Neuronal stem cell (in vitro differentiated cells): ENCODE data around the gene TIMP2.
A peak's percentile ranks its signal among the peaks of the same experiment; 100 is the strongest.

Source experiments
- DNase-seq: peaks from one replicate; pipeline ENCODE4 v3.0.0-alpha.2; 2013; ENCODE audit warnings: low spot score
- H2AFZ ChIP-seq: one replicate; pipeline ENCODE4 v1.6.1; 2013; ENCODE audit warnings: mild to moderate bottlenecking, low read length, inconsistent platforms
- H2AK5ac ChIP-seq: 2 replicates; pipeline ENCODE4 v1.6.1; 2013; ENCODE audit warnings: low read depth, mild to moderate bottlenecking, inconsistent platforms, low read length, moderate library complexity, mixed read lengths
- H2BK120ac ChIP-seq: 2 replicates; pipeline ENCODE4 v1.6.1; 2013; ENCODE audit warnings: low read depth, mild to moderate bottlenecking, inconsistent platforms, low read length, moderate library complexity, mixed read lengths
- H2BK12ac ChIP-seq: one replicate; pipeline ENCODE4 v1.6.1; 2013; ENCODE audit warnings: low read length, inconsistent platforms
- H2BK15ac ChIP-seq: 2 replicates; pipeline ENCODE4 v1.6.1; 2013; ENCODE audit warnings: mild to moderate bottlenecking, low read length, inconsistent platforms, mixed read lengths
- H2BK5ac ChIP-seq: one replicate; pipeline ENCODE4 v1.6.1; 2013; ENCODE audit warnings: inconsistent platforms, mild to moderate bottlenecking, low read length, moderate library complexity
- H3K14ac ChIP-seq: one replicate; pipeline ENCODE4 v1.6.1; 2013; ENCODE audit warnings: low read length, inconsistent platforms
- H3K18ac ChIP-seq: 2 replicates; pipeline ENCODE4 v1.6.1; 2013; ENCODE audit warnings: low read length, inconsistent platforms
- H3K23ac ChIP-seq: 2 replicates; pipeline ENCODE4 v1.6.1; 2013; ENCODE audit warnings: low read depth, mild to moderate bottlenecking, mixed read lengths, low read length, inconsistent platforms; ENCODE audit not compliant: poor library complexity
- H3K27ac ChIP-seq: replicated peaks from 3 replicates; pipeline ENCODE4 v1.5.1; 2013; ENCODE audit warnings: low read length, inconsistent platforms
- H3K27me3 ChIP-seq, 3 experiments: 2 replicates each; pipeline ENCODE4 v1.6.1; 2013; ENCODE audit warnings: low read length in 3 of 3, mild to moderate bottlenecking in 2 of 3, inconsistent platforms in 1 of 3, low read depth in 1 of 3, mixed read lengths in 1 of 3, moderate library complexity in 1 of 3; ENCODE audit not compliant: control insufficient read depth in 3 of 3, insufficient read depth in 3 of 3
- H3K36me3 ChIP-seq, 2 donors: replicated peaks in 1 of 2; 2 replicates each; pipeline ENCODE4 v1.6.1; 2013; ENCODE audit warnings: low read length in 2 of 2; ENCODE audit not compliant: control insufficient read depth in 2 of 2, insufficient read depth in 2 of 2
- H3K4ac ChIP-seq: 2 replicates; pipeline ENCODE4 v1.6.1; 2013; ENCODE audit warnings: inconsistent platforms, mild to moderate bottlenecking, low read length, moderate library complexity
- H3K4me1 ChIP-seq, 2 donors: 1 replicate in 1 of 2; 2 replicates in 1 of 2; pipeline ENCODE4 v1.6.1; 2013; ENCODE audit warnings: low read length in 2 of 2, low read depth in 1 of 2; ENCODE audit not compliant: control insufficient read depth in 2 of 2, insufficient read depth in 1 of 2
- H3K4me2 ChIP-seq: one replicate; pipeline ENCODE4 v1.6.1; 2013; ENCODE audit warnings: mild to moderate bottlenecking, low read length, inconsistent platforms; ENCODE audit not compliant: insufficient read depth, poor library complexity, severe bottlenecking
- H3K4me3 ChIP-seq, 2 donors: 2 replicates each; pipeline ENCODE4 v1.5.1; 2013; ENCODE audit warnings: low read length in 2 of 2, mild to moderate bottlenecking in 2 of 2, inconsistent platforms in 1 of 2, moderate library complexity in 1 of 2
- H3K79me1 ChIP-seq: one replicate; pipeline ENCODE4 v1.6.1; 2013; ENCODE audit warnings: low read depth, mild to moderate bottlenecking, inconsistent platforms, low read length, moderate library complexity
- H3K9ac ChIP-seq: one replicate; pipeline ENCODE4 v1.6.1; 2013; ENCODE audit warnings: mild to moderate bottlenecking, low read depth, low read length, inconsistent platforms; ENCODE audit not compliant: poor library complexity
- H3K9me3 ChIP-seq, 2 donors: replicated peaks in 1 of 2; 2 replicates each; pipeline versions ENCODE3 to v1.6.1; 2013; ENCODE audit warnings: low read length in 2 of 2, mild to moderate bottlenecking in 2 of 2, inconsistent platforms in 1 of 2, low read depth in 1 of 2, mixed read lengths in 1 of 2, moderate library complexity in 1 of 2; ENCODE audit not compliant: control insufficient read depth in 2 of 2, insufficient read depth in 1 of 2
- H4K8ac ChIP-seq: one replicate; pipeline ENCODE4 v1.6.1; 2013; ENCODE audit warnings: low read depth, mild to moderate bottlenecking, inconsistent platforms, low read length, moderate library complexity
- H4K91ac ChIP-seq: one replicate; pipeline ENCODE4 v1.6.1; 2013; ENCODE audit warnings: low read length, low read depth, mild to moderate bottlenecking, inconsistent platforms; ENCODE audit not compliant: poor library complexity
- WGBS, 2 donors: extraction: QIAGEN DNeasy Blood & Tissue Kit; methylation state at CpG; one replicate each; pipeline ENCODE4 v1.1.7; 2013; ENCODE audit warnings: missing lambda C conversion rate in 2 of 2, mixed read lengths in 1 of 2; ENCODE audit not compliant: insufficient read length in 2 of 2, insufficient replicate concordance in 1 of 2; ENCODE audit errors: extremely low coverage in 2 of 2; 5-methylcytosine and 5-hydroxymethylcytosine counted together

TIMP2 gene

GRCh38 chr17:78898947-78899346 is 26.2 kb downstream of the TIMP2 start:
- Histone ChIP-seq H3K4ac (no peak overlapping the region), H3K23ac (no peak overlapping the region), H3K14ac (no peak overlapping the region), H2BK5ac (no peak overlapping the region), H2AK5ac (peak overlapping the region; percentile 76), H3K4me2 (no peak overlapping the region), H3K27me3 (no peaks in the 10 kb centered on the region), H3K27ac (peak overlapping the region; percentile 70), H2BK120ac (no peak overlapping the region), H2AFZ (no peak overlapping the region), H3K4me3 (no peak overlapping the region), H3K9ac (no peak overlapping the region), H3K18ac (peak overlapping the region; percentile 87), H3K79me1 (peaks cover 19% of the 10 kb centered on the region), H3K9me3 (no peaks in the 10 kb centered on the region), H2BK15ac (no peak overlapping the region), H4K91ac (no peak overlapping the region), H3K4me1 (peaks cover 39 to 41% of the 10 kb centered on the region in 2 donors), H2BK12ac (no peak overlapping the region), H3K36me3 (peaks cover 2 to 11% of the 10 kb centered on the region in 2 donors), H4K8ac (no peak overlapping the region)
- no CpG with 5 or more reads among the region's 13 CpGs for WGBS, 2 donors
- no peak for DNase-seq

- Histone ChIP-seq H2AFZ (no peak overlapping the region), H3K27ac (no peak overlapping the region), H3K4me1 (peaks cover 38 to 39% of the 10 kb centered on the region in 2 donors), H4K91ac (no peak overlapping the region), H2BK15ac (no peak overlapping the region), H3K4me3 (no peak overlapping the region), H3K27me3 (no peaks in the 10 kb centered on the region), H2BK120ac (no peak overlapping the region), H3K4ac (no peak overlapping the region), H3K79me1 (peaks cover 18% of the 10 kb centered on the region), H3K14ac (no peak overlapping the region), H4K8ac (no peak overlapping the region), H3K23ac (no peak overlapping the region), H3K36me3 (peaks cover 7 to 9% of the 10 kb centered on the region in 2 donors), H3K18ac (no peak overlapping the region), H2BK12ac (no peak overlapping the region), H3K9me3 (no peaks in the 10 kb centered on the region), H3K9ac (no peak overlapping the region), H2BK5ac (no peak overlapping the region), H3K4me2 (no peak overlapping the region), H2AK5ac (no peak overlapping the region)
- DNase-seq: no peak
- no CpG with 5 or more reads among the region's 17 CpGs for WGBS, 2 donors
These were observed 26.9 kb downstream of the TIMP2 start for GRCh38 chr17:78898075-78898836.

GRCh38 chr17:78897664-78898047 is 27.5 kb downstream of the TIMP2 start:
- Histone ChIP-seq H3K79me1 (peaks cover 21% of the 10 kb centered on the region), H3K9me3 (no peaks in the 10 kb centered on the region)

GRCh38 chr17:78896834-78897663 is 28.1 kb downstream of the TIMP2 start:
- Histone ChIP-seq H2AFZ (no peak overlapping the region), H3K27me3 (no peaks in the 10 kb centered on the region), H2BK120ac (no peak overlapping the region), H2BK15ac (peak overlapping the region; percentile 55), H2BK5ac (peak overlapping the region; percentile 83), H3K4me2 (no peak overlapping the region), H3K4me3 (peak overlapping the region in 1 of 2 donors; percentile 1), H3K79me1 (peaks cover 24% of the 10 kb centered on the region), H2AK5ac (peak overlapping the region; percentile 44), H3K4ac (no peak overlapping the region), H3K9me3 (no peaks in the 10 kb centered on the region), H4K91ac (peak overlapping the region; percentile 47), H3K14ac (no peak overlapping the region), H2BK12ac (peak overlapping the region; percentile 58), H3K27ac (peak overlapping the region; percentile 14), H3K18ac (peak overlapping the region; percentile 91), H4K8ac (no peak overlapping the region), H3K9ac (peak overlapping the region; percentile 71), H3K36me3 (peaks cover 8 to 9% of the 10 kb centered on the region in 2 donors), H3K23ac (peak overlapping the region; percentile 13), H3K4me1 (peaks cover 39 to 40% of the 10 kb centered on the region in 2 donors)
- no peak for DNase-seq
- WGBS, 2 donors: no CpG with 5 or more reads among the region's 34 CpGs

More at GRCh38 chr17:78897664-78898047, 27.5 kb downstream of the TIMP2 start:
- no peak overlapping the region for H3K23ac ChIP-seq
- no peak overlapping the region for H2BK15ac ChIP-seq
- no CpG with 5 or more reads among the region's 7 CpGs for WGBS, 2 donors
- H2BK120ac ChIP-seq: no peak overlapping the region
- no peaks in the 10 kb centered on the region for H3K27me3 ChIP-seq
- no peak overlapping the region for H3K9ac ChIP-seq
- DNase-seq: no peak
- no peak overlapping the region for H3K4ac ChIP-seq
- peak overlapping the region; percentile 44 for H2AK5ac ChIP-seq
- H3K4me1 ChIP-seq: peaks cover 38 to 39% of the 10 kb centered on the region in 2 donors
- no peak overlapping the region for H2BK12ac ChIP-seq
- H3K27ac ChIP-seq: no peak overlapping the region
- no peak overlapping the region for H2AFZ ChIP-seq
- peak overlapping the region in 1 of 2 donors; percentile 1 for H3K4me3 ChIP-seq
- peaks cover 8 to 9% of the 10 kb centered on the region in 2 donors for H3K36me3 ChIP-seq
- H3K4me2 ChIP-seq: no peak overlapping the region
- peak overlapping the region; percentile 83 for H2BK5ac ChIP-seq
- H4K91ac ChIP-seq: peak overlapping the region; percentile 47
- H3K14ac ChIP-seq: no peak overlapping the region
- peak overlapping the region; percentile 91 for H3K18ac ChIP-seq
- no peak overlapping the region for H4K8ac ChIP-seq
